Activated CD4-positive, alpha-beta memory T cell treated with anti-CD3 and anti-CD28 coated beads, Interleukin-2, amount 10 ng/mL, durations not matched to agents 7 days and 5 days (primary cell): ENCODE measurements around the gene SLC35A5. TPM values are rescaled to one million over a fixed set of nuclear protein-coding genes. Genes with fewer than 3 reads are reported as not detected.
"Not testable (repeated sequence)": the region's sequence is repeated elsewhere in the genome, so short reads cannot be mapped to it uniquely, and the experiment has no call there.

Experiments
- CTCF ChIA-PET: fragments of 350-600 bp; sonication (Branson Sonifier 250); formaldehyde crosslinking; loops from one replicate; lab custom pipeline; 2021; ENCODE audit warnings: antibody characterized with exemption, inconsistent platforms; lab: Charles Lee
- POLR2A ChIA-PET: fragments of 350-600 bp; sonication (Branson Sonifier 250); formaldehyde crosslinking; loops from one replicate; lab custom pipeline; 2021; ENCODE audit warnings: antibody characterized with exemption; lab: Charles Lee
- DNase-seq: peaks from one replicate; pipeline ENCODE4 v3.0.0-alpha.2; 2020
- H3K27ac Mint-ChIP-seq: one replicate; pipeline ENCODE4 v1.8.0; 2021; ENCODE audit warnings: mild to moderate bottlenecking, mixed read lengths
- H3K27me3 Mint-ChIP-seq: one replicate; pipeline ENCODE4 v1.8.0; 2021; ENCODE audit warnings: mixed read lengths
- H3K36me3 Mint-ChIP-seq: one replicate; pipeline ENCODE4 v1.8.0; 2021; ENCODE audit warnings: low read depth, mixed read lengths
- H3K4me1 Mint-ChIP-seq: one replicate; pipeline ENCODE4 v1.8.0; 2021; ENCODE audit warnings: mixed read lengths
- H3K4me3 Mint-ChIP-seq: one replicate; pipeline ENCODE4 v1.8.0; 2021; ENCODE audit warnings: mild to moderate bottlenecking, mixed read lengths
- H3K9me3 Mint-ChIP-seq: one replicate; pipeline ENCODE4 v1.8.0; 2021; ENCODE audit warnings: mixed read lengths
- total RNA-seq, 2 experiments: library from RNA; stranded (reverse); gene quantifications; one replicate each; pipeline ENCODE4 v1.2.3, GENCODE V29; 2021

Gene SLC35A5, protein sequence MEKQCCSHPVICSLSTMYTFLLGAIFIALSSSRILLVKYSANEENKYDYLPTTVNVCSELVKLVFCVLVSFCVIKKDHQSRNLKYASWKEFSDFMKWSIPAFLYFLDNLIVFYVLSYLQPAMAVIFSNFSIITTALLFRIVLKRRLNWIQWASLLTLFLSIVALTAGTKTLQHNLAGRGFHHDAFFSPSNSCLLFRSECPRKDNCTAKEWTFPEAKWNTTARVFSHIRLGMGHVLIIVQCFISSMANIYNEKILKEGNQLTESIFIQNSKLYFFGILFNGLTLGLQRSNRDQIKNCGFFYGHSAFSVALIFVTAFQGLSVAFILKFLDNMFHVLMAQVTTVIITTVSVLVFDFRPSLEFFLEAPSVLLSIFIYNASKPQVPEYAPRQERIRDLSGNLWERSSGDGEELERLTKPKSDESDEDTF
- total RNA-seq: 10 to 100 TPM; 29.7 TPM

DNA sequence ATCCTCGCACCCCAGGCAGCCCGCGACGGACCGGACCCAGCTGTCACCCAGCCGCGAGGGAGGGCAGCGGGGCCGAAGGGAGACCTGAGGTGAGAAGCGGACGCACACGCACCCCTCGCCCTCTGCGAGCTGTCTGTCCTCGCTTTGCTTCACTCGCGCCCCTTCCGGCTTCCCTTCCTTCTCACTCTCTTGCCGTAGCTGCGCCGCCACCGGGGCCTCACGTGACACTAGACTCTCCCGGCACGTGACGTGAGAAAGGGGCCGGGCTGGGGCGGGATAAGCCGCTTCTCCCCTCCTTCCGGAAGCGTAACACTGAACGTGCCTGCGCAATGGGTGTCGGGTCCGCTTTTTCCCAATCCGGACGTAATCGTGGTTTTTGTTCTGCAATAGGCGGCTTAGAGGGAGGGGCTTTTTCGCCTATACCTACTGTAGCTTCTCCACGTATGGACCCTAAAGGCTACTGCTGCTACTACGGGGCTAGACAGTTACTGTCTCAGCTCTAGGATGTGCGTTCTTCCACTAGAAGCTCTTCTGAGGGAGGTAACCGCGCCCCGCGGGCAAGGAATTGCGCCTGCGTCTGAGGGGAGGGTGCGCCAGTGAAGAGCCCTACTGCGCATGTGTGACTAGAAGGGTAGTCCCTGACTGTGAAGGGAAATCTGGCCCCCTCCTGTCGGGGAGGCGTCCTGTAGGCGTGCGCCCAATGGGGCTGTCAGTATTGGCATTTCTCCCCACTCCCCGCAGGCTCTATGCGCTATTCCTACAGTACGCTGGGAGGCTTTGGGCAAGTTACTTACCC is at the start of gene SLC35A5, which contains the start of gene ATG3:
Gene SLC35A5 (plus strand): TSS at position 312 of the 796 bp plus-strand sequence. CDS start 1,359 bp downstream, outside the sequence.
Gene ATG3 (minus strand): TSS at position 229 of the 796 bp plus-strand sequence. CDS start 434 bp downstream, outside the sequence.
- peaks cover 44% of the 10 kb centered on the region for H3K36me3 Mint-ChIP-seq
- H3K9me3 Mint-ChIP-seq: no peaks in the 10 kb centered on the region
- H3K27ac Mint-ChIP-seq: peak within 1 kb of the TSS; percentile 96
- H3K4me1 Mint-ChIP-seq: peaks cover 43% of the 10 kb centered on the region
- peak within 1 kb of the TSS; percentile 84 for H3K4me3 Mint-ChIP-seq
- peak; percentile 99 for DNase-seq
- POLR2A ChIA-PET: interaction anchor here (0.6 to 2.4 kb wide), 30 partner anchors 10 to 1018 kb away, joined by 3 to 20 read pairs (median 4); partner anchors contain the start of genes BTLA and CD200R1
- H3K27me3 Mint-ChIP-seq: no peaks in the 10 kb centered on the region
- CTCF ChIA-PET: interaction anchor here (0.5 to 1.4 kb wide), 4 partner anchors 80 to 1277 kb away, joined by 3 to 4 read pairs (median 3); partner anchors contain the start of gene GRAMD1C

DNA sequence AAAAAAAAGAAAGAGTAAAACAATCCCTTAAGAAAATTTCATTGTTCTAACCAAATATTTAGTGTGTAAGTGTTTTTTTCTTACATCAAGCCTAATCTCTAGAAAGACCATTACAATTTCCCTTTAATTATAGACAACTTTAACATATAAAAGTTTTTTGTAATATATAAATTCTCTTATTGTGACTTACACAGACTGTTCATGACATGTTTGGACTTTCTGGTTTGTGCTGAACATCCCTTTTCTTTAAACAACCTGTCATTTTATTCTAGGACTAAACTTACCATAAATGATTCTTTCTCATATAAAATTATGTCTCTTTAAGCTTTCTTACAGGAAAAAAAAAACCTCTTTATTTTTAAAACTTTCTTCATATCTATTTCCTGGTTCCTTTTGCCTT is 49.5 kb upstream of the SLC35A5 start:
- H3K27me3 Mint-ChIP-seq: no peaks in the 10 kb centered on the region
- peaks cover 24% of the 10 kb centered on the region for H3K4me1 Mint-ChIP-seq
- ChIA-PET POLR2A (no interaction called here), CTCF (interaction anchor here (0.7 to 1.0 kb wide), 2 partner anchors 14 to 179 kb away, joined by 3 to 4 read pairs; partner anchors contain the start of gene CD200)
- DNase-seq: no peak
- peaks cover 22% of the 10 kb centered on the region for H3K36me3 Mint-ChIP-seq
- H3K9me3 Mint-ChIP-seq: peaks cover 15% of the 10 kb centered on the region
- H3K4me3 Mint-ChIP-seq: no peak overlapping the region
- H3K27ac Mint-ChIP-seq: no peak overlapping the region

DNA sequence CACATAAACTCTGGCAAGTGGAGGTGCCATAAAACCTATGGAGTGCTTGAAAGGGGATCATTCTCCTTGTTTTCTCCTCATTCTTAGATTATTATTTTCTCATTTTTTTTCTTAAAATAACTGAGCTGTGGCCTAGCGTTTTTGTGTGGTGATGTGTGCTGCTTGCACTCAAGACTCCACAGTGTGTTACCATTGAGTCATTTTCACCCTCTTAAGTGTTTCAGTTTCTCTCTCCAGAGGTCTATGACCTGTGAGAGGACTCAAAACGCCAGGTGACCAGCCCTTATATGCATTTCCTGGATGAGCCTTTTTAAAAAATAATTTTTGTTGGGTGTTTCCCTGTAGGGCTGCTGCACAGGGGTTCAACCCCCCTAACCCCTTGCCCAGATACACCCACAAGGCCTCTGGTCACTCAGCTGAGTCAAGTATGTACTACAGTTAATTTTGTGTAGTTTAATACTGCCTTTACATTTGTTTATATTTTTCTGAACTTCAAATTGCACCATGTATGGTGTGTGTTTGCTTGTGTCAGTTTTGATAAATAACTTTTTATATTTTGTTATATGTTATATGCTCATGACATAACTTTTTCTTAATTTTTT is 47.2 kb upstream of the SLC35A5 start:
- POLR2A ChIA-PET: interaction anchor here (0.6 to 3.1 kb wide), 7 partner anchors 15 to 182 kb away, joined by 3 to 25 read pairs (median 4); partner anchors contain the start of genes ATG3, BTLA, CD200 and SLC35A5
- H3K27ac Mint-ChIP-seq: peak overlapping the region; percentile 69
- H3K4me1 Mint-ChIP-seq: peaks cover 37% of the 10 kb centered on the region
- peak; percentile 54 for DNase-seq
- no peak overlapping the region for H3K4me3 Mint-ChIP-seq
- H3K27me3 Mint-ChIP-seq: no peaks in the 10 kb centered on the region
- H3K36me3 Mint-ChIP-seq: peaks cover 24% of the 10 kb centered on the region
- peaks cover 9% of the 10 kb centered on the region for H3K9me3 Mint-ChIP-seq
- CTCF ChIA-PET: interaction anchor here (1.0 to 2.4 kb wide), 6 partner anchors 15 to 403 kb away, joined by 3 to 13 read pairs (median 4); partner anchors contain the start of genes BTLA and CD200

DNA sequence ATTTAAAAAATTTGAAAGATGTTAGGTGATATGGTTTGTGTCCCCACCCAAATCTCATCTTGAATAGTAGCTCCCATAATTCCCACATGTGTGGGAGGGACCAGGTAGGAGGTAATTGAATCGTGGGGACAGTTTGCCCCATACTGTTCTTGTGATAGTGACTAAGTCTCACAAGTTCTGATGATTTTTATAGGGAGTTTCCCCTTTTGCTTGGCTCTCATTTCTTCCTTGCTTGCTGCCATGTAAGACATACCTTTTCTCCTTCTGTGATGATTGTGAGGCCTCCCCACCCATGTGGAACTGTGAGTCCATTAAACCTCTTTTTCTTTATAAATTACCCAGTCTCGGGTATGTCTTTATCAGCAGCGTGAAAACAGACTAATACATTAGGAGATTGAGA is 42.9 kb upstream of the SLC35A5 start:
- H3K9me3 Mint-ChIP-seq, DNase-seq, H3K27me3 Mint-ChIP-seq, H3K4me3 Mint-ChIP-seq, POLR2A ChIA-PET, H3K27ac Mint-ChIP-seq: not testable (repeated sequence)
- peaks cover 13% of the 10 kb centered on the region for H3K36me3 Mint-ChIP-seq
- CTCF ChIA-PET: interaction anchor here (1.0 to 2.4 kb wide), 7 partner anchors 12 to 407 kb away, joined by 3 to 14 read pairs (median 6); partner anchors contain the start of genes CD200 and SLC9C1
- peaks cover 34% of the 10 kb centered on the region for H3K4me1 Mint-ChIP-seq

DNA sequence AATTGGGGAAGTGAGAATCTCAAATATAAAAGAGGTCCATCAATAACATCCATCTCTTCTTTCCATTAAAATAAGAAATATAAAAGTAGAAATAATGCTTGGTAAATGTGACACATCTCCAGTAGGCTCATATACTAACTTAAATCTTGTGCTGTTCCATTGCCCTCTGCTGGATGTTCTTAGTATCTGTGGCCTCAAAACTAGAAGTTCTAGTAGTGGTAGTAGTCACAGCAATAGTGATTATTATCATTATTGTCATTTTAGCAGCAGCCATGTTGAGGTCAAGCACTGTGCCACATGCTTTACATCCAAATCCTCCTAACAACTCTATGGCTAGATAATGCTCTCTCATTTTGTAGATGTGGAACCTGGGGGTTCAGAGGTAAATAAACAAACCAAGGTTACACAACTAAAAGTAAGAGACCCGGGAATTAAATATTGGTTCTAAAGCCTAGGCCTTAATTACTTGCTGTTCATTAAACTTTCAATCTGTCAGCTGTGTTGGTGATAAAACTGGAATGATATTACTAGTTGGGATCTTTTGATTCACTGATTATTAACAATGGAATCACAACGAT is 42.3 kb upstream of the SLC35A5 start:
- peaks cover 12% of the 10 kb centered on the region for H3K36me3 Mint-ChIP-seq
- POLR2A ChIA-PET: no interaction called here

DNA sequence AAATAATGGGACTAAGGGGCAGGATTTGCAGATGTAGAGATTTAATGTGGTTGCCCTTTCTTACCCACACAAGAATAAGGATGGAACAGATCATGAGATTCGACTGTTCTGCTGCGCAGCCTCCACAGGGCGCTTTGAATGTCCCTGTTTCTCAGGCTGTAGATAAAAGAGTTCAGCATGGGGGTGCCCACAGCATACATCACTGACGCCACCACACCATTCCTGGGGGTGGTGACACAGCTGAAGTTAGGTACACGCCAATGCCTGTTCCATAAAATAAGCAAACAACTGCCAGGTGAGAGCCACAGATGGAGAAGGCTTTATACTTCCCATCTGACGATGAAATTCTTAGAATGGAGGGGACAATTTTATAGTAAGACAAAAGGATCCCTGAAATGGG is 37.7 kb upstream of the SLC35A5 start:
- H3K9me3 Mint-ChIP-seq, H3K4me3 Mint-ChIP-seq, H3K27ac Mint-ChIP-seq, CTCF ChIA-PET, DNase-seq, POLR2A ChIA-PET, H3K27me3 Mint-ChIP-seq: not testable (repeated sequence)
- Mint-ChIP-seq H3K4me1 (peaks cover 11% of the 10 kb centered on the region), H3K36me3 (peaks cover 12% of the 10 kb centered on the region)

More for the DNA sequence above, 42.3 kb upstream of the SLC35A5 start:
- CTCF ChIA-PET: interaction anchor here (0.7 to 2.4 kb wide), 18 partner anchors 13 to 422 kb away, joined by 3 to 21 read pairs (median 4); partner anchors contain the start of genes BTLA, CD200 and SLC9C1
- H3K27ac Mint-ChIP-seq: no peak overlapping the region
- no peak overlapping the region for H3K4me3 Mint-ChIP-seq
- peaks cover 31% of the 10 kb centered on the region for H3K4me1 Mint-ChIP-seq
- H3K9me3 Mint-ChIP-seq: no peaks in the 10 kb centered on the region
- DNase-seq: peak; percentile 33
- H3K27me3 Mint-ChIP-seq: no peaks in the 10 kb centered on the region

DNA sequence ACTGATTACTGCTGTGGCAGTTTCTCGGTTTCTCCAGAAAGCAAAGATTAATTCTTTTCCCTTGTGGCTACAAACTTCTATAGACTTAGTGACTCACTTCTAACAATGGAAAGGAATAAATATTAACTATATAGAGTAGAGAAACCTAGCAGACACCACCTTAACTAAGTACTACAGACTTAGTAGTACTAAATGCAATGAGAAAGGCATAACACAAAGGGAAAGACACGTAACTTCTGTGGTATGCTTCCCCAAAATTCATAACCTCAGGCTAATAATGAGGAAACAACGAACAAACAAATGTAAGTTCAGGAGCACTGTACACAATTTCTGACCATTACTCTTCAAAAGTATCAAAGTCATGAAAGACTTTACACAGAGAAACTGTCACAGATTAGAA is 31.3 kb upstream of the SLC35A5 start:
- Mint-ChIP-seq H3K27ac (no peak overlapping the region), H3K4me1 (no peaks in the 10 kb centered on the region), H3K4me3 (no peak overlapping the region), H3K27me3 (no peaks in the 10 kb centered on the region), H3K9me3 (no peaks in the 10 kb centered on the region), H3K36me3 (peaks cover 47% of the 10 kb centered on the region)
- CTCF ChIA-PET: interaction anchor here (0.7 to 1.4 kb wide), 6 partner anchors 37 to 419 kb away, joined by 3 to 11 read pairs (median 4); partner anchors contain the start of genes CD200 and SLC9C1
- POLR2A ChIA-PET: no interaction called here
- no peak for DNase-seq

DNA sequence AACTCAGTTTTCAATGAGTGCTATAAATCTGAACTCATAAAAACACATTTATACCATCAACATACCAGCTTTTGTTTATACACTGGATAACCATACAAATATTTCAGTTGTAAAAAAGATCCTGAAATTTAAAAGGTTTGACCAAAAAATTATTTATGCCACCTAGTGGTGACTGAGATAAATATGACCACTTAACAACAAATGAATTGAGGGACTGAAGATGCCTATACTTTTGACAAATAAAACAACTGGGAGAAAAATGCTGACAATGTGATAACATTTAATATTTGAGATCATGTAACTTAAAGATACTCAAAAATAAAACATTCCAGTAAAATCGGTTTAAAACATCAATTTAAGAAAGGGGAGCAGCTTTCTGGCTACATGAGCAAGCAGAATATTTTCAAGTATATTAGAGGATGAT is 30.5 kb upstream of the SLC35A5 start:
- Mint-ChIP-seq H3K4me3 (no peak overlapping the region), H3K9me3 (no peaks in the 10 kb centered on the region), H3K27me3 (no peaks in the 10 kb centered on the region), H3K36me3 (peaks cover 52% of the 10 kb centered on the region), H3K4me1 (peaks cover under 1% of the 10 kb centered on the region), H3K27ac (no peak overlapping the region)
- ChIA-PET POLR2A (no interaction called here), CTCF (interaction anchor here (0.7 to 1.4 kb wide), 8 partner anchors 9 to 420 kb away, joined by 3 to 11 read pairs (median 3); partner anchors contain the start of genes CD200 and SLC9C1)
- no peak for DNase-seq

DNA sequence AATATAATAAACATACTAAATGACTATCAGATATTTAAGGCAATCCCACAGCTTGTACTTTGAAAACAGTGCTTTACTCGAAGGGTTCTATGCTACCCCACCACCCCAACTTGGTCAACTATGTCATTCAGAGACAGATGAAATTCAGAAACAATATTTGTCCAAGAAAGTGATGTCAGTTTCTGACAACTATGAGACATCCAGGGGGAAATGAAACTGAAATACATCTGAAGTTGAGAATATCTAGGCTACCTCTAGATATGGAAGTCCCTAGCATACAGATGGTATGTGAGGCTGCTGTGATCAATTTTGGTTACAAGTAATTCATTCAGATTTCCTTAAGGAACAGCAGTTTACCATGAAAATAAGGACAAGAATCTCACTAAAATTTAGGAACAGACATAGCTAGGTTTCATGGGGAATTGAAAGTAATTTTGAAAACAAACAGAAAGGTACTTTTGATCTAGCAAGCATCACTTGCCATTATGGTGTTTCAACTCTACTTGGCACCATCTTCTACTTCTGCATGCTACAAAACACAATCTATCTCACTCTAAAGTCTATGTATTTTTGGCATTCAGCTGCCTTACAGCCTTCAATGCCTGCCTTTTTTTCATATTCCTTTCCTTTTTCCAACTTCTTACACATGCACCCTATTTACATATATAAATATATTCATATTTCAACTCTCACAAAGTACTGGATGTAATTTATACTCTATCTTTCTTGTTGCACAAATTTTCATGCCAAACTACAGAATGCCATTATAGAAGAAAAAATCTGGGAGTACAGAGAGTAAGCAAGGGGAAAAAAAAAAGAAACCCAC is 21.8 kb upstream of the SLC35A5 start:
- Mint-ChIP-seq H3K4me1 (peaks cover 20% of the 10 kb centered on the region), H3K9me3 (no peaks in the 10 kb centered on the region), H3K27me3 (no peaks in the 10 kb centered on the region), H3K4me3 (no peak overlapping the region), H3K27ac (no peak overlapping the region), H3K36me3 (peaks cover 61% of the 10 kb centered on the region)
- no peak for DNase-seq
- ChIA-PET POLR2A (no interaction called here), CTCF (interaction anchor here (1.2 to 1.4 kb wide), 2 partner anchors 9 to 194 kb away, joined by 3 read pairs; no protein-coding TSS in a partner anchor)

DNA sequence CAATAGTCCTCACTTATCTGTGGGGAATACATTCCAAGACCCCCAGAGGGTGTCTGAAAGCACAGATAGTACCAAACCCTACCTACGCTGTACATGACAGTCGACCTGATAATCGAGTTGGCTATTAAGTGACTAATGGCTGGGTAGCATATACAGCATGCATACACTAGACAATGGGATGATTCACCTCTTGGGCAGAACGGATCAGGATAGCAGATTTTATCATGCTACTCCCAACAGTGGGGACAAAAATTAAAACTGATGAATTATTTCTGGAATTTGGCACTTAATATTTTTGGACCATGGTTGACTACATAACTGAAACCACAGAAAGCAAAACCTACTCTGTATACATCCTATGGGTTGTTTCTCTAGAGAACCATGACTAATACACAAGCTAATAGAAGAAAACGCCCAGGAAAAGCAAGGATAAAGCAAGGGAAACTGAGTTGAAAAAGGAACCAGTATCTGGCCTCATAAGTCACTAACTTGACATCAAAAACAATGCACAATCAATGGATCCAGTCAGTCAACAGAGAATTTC is 15.6 kb upstream of the SLC35A5 start:
- Mint-ChIP-seq H3K9me3 (no peaks in the 10 kb centered on the region), H3K4me1 (peaks cover 7% of the 10 kb centered on the region), H3K36me3 (peaks cover 48% of the 10 kb centered on the region), H3K27ac (no peak overlapping the region), H3K27me3 (no peaks in the 10 kb centered on the region), H3K4me3 (no peak overlapping the region)
- POLR2A ChIA-PET: no interaction called here
- CTCF ChIA-PET: no interaction called here
- DNase-seq: no peak

DNA sequence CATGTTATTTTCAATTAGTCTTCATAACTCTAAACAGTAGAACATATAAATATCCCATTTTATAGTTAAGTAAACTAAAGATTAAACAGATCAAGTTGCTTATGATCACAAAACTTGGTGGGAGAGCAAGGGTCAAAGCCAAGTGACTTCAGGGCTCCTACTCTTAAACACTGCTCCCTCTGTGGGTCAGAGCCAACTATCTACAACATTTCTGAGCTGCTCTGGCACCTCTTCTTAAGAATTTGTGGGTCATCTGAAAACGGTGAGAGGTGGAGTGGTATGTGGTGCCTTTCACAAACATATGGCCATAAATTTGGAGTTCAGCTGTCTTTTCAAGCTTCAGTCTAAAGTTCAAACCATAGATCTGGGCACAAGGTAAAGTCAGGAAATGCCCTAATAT is 11.0 kb upstream of the SLC35A5 start:
- Mint-ChIP-seq H3K27me3 (no peaks in the 10 kb centered on the region), H3K36me3 (peaks cover 60% of the 10 kb centered on the region), H3K27ac (no peak overlapping the region), H3K4me3 (no peak overlapping the region), H3K9me3 (peaks cover 5% of the 10 kb centered on the region), H3K4me1 (peaks cover 21% of the 10 kb centered on the region)
- DNase-seq: no peak
- CTCF ChIA-PET: no interaction called here
- POLR2A ChIA-PET: no interaction called here
